Erythroblast (primary cell): ENCODE results near the gene GPRC5D.

ENCODE experiments used
- GATA1 ChIP-seq: IDR thresholded peaks from 2 replicates; pipeline ENCODE4 v1.6.1; 2011; ENCODE audit warnings: low read depth, mild to moderate bottlenecking, control low read depth, low read length, moderate library complexity
- POLR2A ChIP-seq: IDR thresholded peaks from 2 replicates; pipeline ENCODE4 v1.6.1; 2011; ENCODE audit warnings: mild to moderate bottlenecking, low read length

- TF ChIP-seq POLR2A (no peak), GATA1 (no peak)
These were observed 49.9 kb downstream of the GPRC5D start for GRCh38 chr12:12902036-12902435.
